GM12878 (cell line): ENCODE results near the gene APOA4. TPM values are rescaled to one million over a fixed set of nuclear protein-coding genes. Genes with fewer than 3 reads are reported as not detected.

Experiments
- ATAC-seq: fragments of 200-7000 bp; cut with Tn5 transposase; 3 replicates; pipeline ENCODE4 v1.9.1; 2020; ENCODE audit warnings: mild to moderate bottlenecking, moderate library complexity
- BruUV-seq: library from RNA; stranded (reverse); fragments of 400-500 nt; replicated peaks from 2 replicates; lab custom pipeline; 2021; lab: Mats Ljungman, UMichigan
- CTCF ChIA-PET: fragments of 300-600 bp; sonication (Branson Sonifier 250); formaldehyde crosslinking; extraction: SDS; loops from one replicate; lab custom pipeline; 2021; ENCODE audit warnings: inconsistent platforms; lab: Yijun Ruan, JAX
- POLR2A ChIA-PET: fragments of 350-600 bp; formaldehyde crosslinking; extraction: SDS; loops from one replicate; lab custom pipeline; 2021; ENCODE audit warnings: inconsistent platforms; lab: Charles Lee
- RAD21 ChIA-PET: fragments of 300-600 bp; sonication (Branson Sonifier 250); formaldehyde crosslinking; loops from one replicate; lab custom pipeline; 2023; ENCODE audit warnings: antibody characterized with exemption; ENCODE audit not compliant: unreplicated experiment; lab: Charles Lee
- SMC1A ChIA-PET: fragments of 300-600 bp; sonication (Branson Sonifier 250); formaldehyde crosslinking; loops from one replicate; lab custom pipeline; 2023; ENCODE audit not compliant: unreplicated experiment, uncharacterized antibody; lab: Charles Lee
- DNase-seq: peaks from one replicate; pipeline ENCODE4 v3.0.0-alpha.2; 2011; ENCODE audit warnings: low read depth, low spot score
- FAIRE-seq: peaks from 3 replicates; lab custom pipeline; 2011; peaks lifted over from hg19 to GRCh38; lab: Jason Lieb, UNC
- H2AFZ ChIP-seq: 2 replicates; pipeline ENCODE4 v1.6.0; 2011; ENCODE audit warnings: low read depth, low read length, control low read depth; ENCODE audit not compliant: control insufficient read depth
- H3K27ac ChIP-seq: 2 replicates; pipeline ENCODE4 v1.5.1; 2011; ENCODE audit warnings: control low read depth; ENCODE audit not compliant: control insufficient read depth, insufficient read depth
- H3K27me3 ChIP-seq, 2 experiments: replicated peaks in 1 of 2; 2 replicates each; pipeline versions ENCODE4 v1.6.0 to v1.6.1; 2011; ENCODE audit warnings: low read length in 1 of 2; ENCODE audit not compliant: control insufficient read depth in 2 of 2, insufficient read depth in 2 of 2
- H3K36me3 ChIP-seq, 2 experiments: 2 replicates each; pipeline ENCODE4 v1.5.1; 2011; ENCODE audit warnings: low read length in 1 of 2; ENCODE audit not compliant: control insufficient read depth in 2 of 2, insufficient read depth in 2 of 2
- H3K4me1 ChIP-seq: 2 replicates; pipeline ENCODE4 v1.6.1; 2011; ENCODE audit warnings: mild to moderate bottlenecking, low read length, moderate library complexity, mixed read lengths; ENCODE audit not compliant: control insufficient read depth, insufficient read depth
- H3K4me2 ChIP-seq: 2 replicates; pipeline ENCODE4 v1.6.0; 2011; ENCODE audit warnings: control low read depth; ENCODE audit not compliant: control insufficient read depth, insufficient read depth
- H3K4me3 ChIP-seq: fragments of 200-600 bp; sonication (generic); 2 replicates; pipeline ENCODE4 v1.5.1; 2016
- H3K79me2 ChIP-seq: 2 replicates; pipeline ENCODE4 v1.6.0; 2011; ENCODE audit warnings: low read length; ENCODE audit not compliant: control insufficient read depth, insufficient read depth
- H3K9ac ChIP-seq: 2 replicates; pipeline ENCODE4 v1.8.0; 2011; ENCODE audit warnings: low read length, control low read depth, mixed read lengths; ENCODE audit not compliant: control insufficient read depth, insufficient read depth
- H3K9me3 ChIP-seq: replicated peaks from 3 replicates; pipeline ENCODE4 v1.5.1; 2011; ENCODE audit warnings: mild to moderate bottlenecking, low read length; ENCODE audit not compliant: control insufficient read depth, insufficient read depth
- H4K20me1 ChIP-seq: 2 replicates; pipeline ENCODE4 v1.6.0; 2011; ENCODE audit not compliant: control insufficient read depth, insufficient read depth
- CREB1 ChIP-seq: IDR thresholded peaks from 2 replicates; pipeline ENCODE4 v1.6.1; 2012; ENCODE audit warnings: low read depth, mild to moderate bottlenecking, inconsistent platforms
- FOS ChIP-seq: IDR thresholded peaks from 3 replicates; pipeline ENCODE4 v1.6.1; 2011; ENCODE audit warnings: borderline replicate concordance; ENCODE audit not compliant: insufficient read length; ENCODE audit errors: extremely low read depth
- IKZF1 ChIP-seq: fragments of 450-650 bp; conservative IDR thresholded peaks from 2 replicates; pipeline ENCODE4 v1.6.1; 2017; ENCODE audit warnings: antibody characterized with exemption, mild to moderate bottlenecking
- IRF5 ChIP-seq: fragments of 450-650 bp; IDR thresholded peaks from 2 replicates; pipeline ENCODE4 v1.6.1; 2017; ENCODE audit warnings: borderline replicate concordance
- JUNB ChIP-seq: IDR thresholded peaks from 2 replicates; pipeline ENCODE4 v1.6.1; 2016; ENCODE audit warnings: antibody characterized with exemption, mild to moderate bottlenecking
- LARP7 ChIP-seq: fragments of 450-650 bp; IDR thresholded peaks from 2 replicates; pipeline ENCODE4 v1.6.1; 2017; ENCODE audit warnings: mild to moderate bottlenecking
- MXI1 ChIP-seq: fragments of 150-350 bp; IDR thresholded peaks from 2 replicates; pipeline ENCODE4 v1.6.1; 2011; ENCODE audit warnings: low read depth, mild to moderate bottlenecking, inconsistent platforms, low read length, improper control_type of control experiment
- NFYB ChIP-seq: IDR thresholded peaks from 2 replicates; pipeline ENCODE4 v1.6.1; 2011; ENCODE audit warnings: low read depth, mild to moderate bottlenecking, low read length, improper control_type of control experiment, moderate library complexity; ENCODE audit not compliant: insufficient read depth
- NR2C2 ChIP-seq: IDR thresholded peaks from 2 replicates; pipeline ENCODE4 v1.6.1; 2011; ENCODE audit warnings: borderline replicate concordance, low read depth; ENCODE audit not compliant: control insufficient read depth, insufficient read length
- SIX5 ChIP-seq: IDR thresholded peaks from 2 replicates; pipeline ENCODE4 v1.6.1; 2011; ENCODE audit warnings: mild to moderate bottlenecking, low read depth, low read length, moderate library complexity; ENCODE audit not compliant: severe bottlenecking
- SPI1 ChIP-seq: IDR thresholded peaks from 2 replicates; pipeline ENCODE4 v1.6.1; 2011; ENCODE audit warnings: low read depth, mild to moderate bottlenecking, low read length, moderate library complexity, borderline replicate concordance; ENCODE audit not compliant: insufficient read depth
- SUZ12 ChIP-seq: fragments of 200-600 bp; sonication (generic); IDR thresholded peaks from one replicate; pipeline ENCODE4 v1.6.1; 2018; ENCODE audit warnings: antibody characterized with exemption, mild to moderate bottlenecking; ENCODE audit not compliant: unreplicated experiment
- WGBS: methylation state at CpG from one replicate; pipeline ENCODE4 v1.1.6; 2016; ENCODE audit warnings: low lambda C conversion rate; ENCODE audit not compliant: insufficient replicate concordance, insufficient coverage; ENCODE audit errors: missing lambda C conversion rate; 5-methylcytosine and 5-hydroxymethylcytosine counted together
- in situ Hi-C: fragments of 300-500 bp; cut with MboI; formaldehyde crosslinking; loops from 9 replicates; pipeline ENCODE4 v1.14.3; 2018; ENCODE audit warnings: mixed read lengths
- intact Hi-C: fragments of 100-400 bp; cut with micrococcal nuclease; formaldehyde crosslinking; loops from one replicate; pipeline ENCODE4 v1.14.2; 2022; ENCODE audit not compliant: unreplicated experiment
- polyA plus RNA-seq, 11 experiments: library from polyadenylated mRNA; depleted of rRNA in 4 of 11; unstranded in 6 of 11; stranded (reverse) in 5 of 11; fragments of >200 nt; fragmentation: Nextera tagmentation in 4 of 11; fragmentation: Illumina TruSeq in 1 of 11; extraction: Ambion mirVana in 4 of 11; extraction: Trizol in 1 of 11; gene quantifications; 1 replicate in 1 of 11; 2 replicates in 10 of 11; pipeline versions ENCODE4 v1.2.1 to v1.2.3, GENCODE V29; 2011 to 2016; ENCODE audit warnings: inconsistent platforms in 2 of 11, missing spikeins in 2 of 11, low read depth in 1 of 11
- total RNA-seq, 4 experiments: library from RNA; depleted of rRNA in 3 of 4; stranded (reverse); fragments of >200 nt in 3 of 4; fragmentation: Illumina TruSeq in 1 of 4; extraction: Trizol in 1 of 4; gene quantifications; 2 replicates each; pipeline versions ENCODE4 v1.2.1 to v1.2.3, GENCODE V29; 2013 to 2021
- TF ChIP-seq, protein P1 (sequence below): fragments of 450-650 bp; IDR thresholded peaks from 2 replicates; pipeline ENCODE4 v1.6.1; 2014; ENCODE audit warnings: mild to moderate bottlenecking

APOA4 gene
- total and polyA plus RNA-seq, 10 of the 15 experiments (the other 5 are each of a cell fraction or from before 2014, with no cell fraction given), result not detected

DNA sequence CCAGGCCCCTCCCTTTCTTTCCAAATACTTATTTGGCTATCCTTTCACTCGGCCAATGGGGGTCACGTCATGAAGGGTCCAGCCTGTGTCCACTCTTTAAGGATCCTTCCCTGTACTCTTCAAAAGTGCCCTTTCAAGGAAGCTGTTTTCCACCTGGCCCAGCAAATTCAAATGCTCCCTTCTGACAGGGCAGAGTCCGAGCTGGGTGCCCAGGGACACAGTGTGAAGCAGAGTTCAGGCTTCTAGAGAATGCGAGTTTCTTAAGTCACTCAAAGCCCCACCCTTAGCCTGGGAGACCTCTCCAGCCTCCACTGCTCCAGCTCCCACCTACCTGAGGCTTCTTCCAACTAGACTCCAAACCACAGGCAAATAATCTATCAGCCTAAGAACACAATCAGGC lies 19.8 kb upstream of the APOA4 start:
- 100% methylated on average over 4 of the region's 4 CpGs for WGBS
- RAD21 ChIA-PET, result interaction anchor here (1.1 kb wide), 1 partner anchor 337 kb away, joined by 3 read pairs; no protein-coding TSS in a partner anchor
- Histone ChIP-seq H3K27me3 (no peaks in the 10 kb centered on the region), H3K36me3 (peaks cover 11 to 14% of the 10 kb centered on the region in 2 experiments; a peak in 3 of 4 replicates), H3K4me3 (no peak overlapping the region), H3K27ac (no peak overlapping the region), H3K4me1 (no peaks in the 10 kb centered on the region), H3K9ac (no peak overlapping the region)
- intact Hi-C loops, result no loop called here
- no peak for ATAC-seq
- POLR2A ChIA-PET, result no interaction called here
- in situ Hi-C loops, result no loop called here
- TF ChIP-seq SIX5 (no peak), MXI1 (no peak), SUZ12 (no peak), NFYB (no peak), IKZF1 (no peak), FOS (no peak), CREB1 (no peak), LARP7 (no peak), SPI1 (no peak), IRF5 (no peak), NR2C2 (no peak), JUNB (no peak)
- TF ChIP-seq, protein P1, sequence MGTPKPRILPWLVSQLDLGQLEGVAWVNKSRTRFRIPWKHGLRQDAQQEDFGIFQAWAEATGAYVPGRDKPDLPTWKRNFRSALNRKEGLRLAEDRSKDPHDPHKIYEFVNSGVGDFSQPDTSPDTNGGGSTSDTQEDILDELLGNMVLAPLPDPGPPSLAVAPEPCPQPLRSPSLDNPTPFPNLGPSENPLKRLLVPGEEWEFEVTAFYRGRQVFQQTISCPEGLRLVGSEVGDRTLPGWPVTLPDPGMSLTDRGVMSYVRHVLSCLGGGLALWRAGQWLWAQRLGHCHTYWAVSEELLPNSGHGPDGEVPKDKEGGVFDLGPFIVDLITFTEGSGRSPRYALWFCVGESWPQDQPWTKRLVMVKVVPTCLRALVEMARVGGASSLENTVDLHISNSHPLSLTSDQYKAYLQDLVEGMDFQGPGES, result no peak
- TF ChIP-seq, all 136 proteins: peak for 0
- Histone ChIP-seq H3K4me2 (no peak overlapping the region), H3K9me3 (no peaks in the 10 kb centered on the region), H3K79me2 (no peaks in the 10 kb centered on the region), H2AFZ (no peak overlapping the region), H4K20me1 (no peaks in the 10 kb centered on the region)
- DNase-seq, result no peak
- FAIRE-seq, result no peak
- ChIA-PET SMC1A (no interaction called here), CTCF (no interaction called here)
- no TSS peak for BruUV-seq
